Suprapubic skin (tissue), 4 donors: ENCODE measurements around the gene USP11.

Experiments
- EP300 ChIP-seq: sonication (generic); formaldehyde crosslinking; IDR thresholded peaks from one replicate; pipeline ENCODE4 v1.6.1; 2017; ENCODE audit warnings: antibody characterized with exemption
- POLR2A ChIP-seq, 2 donors: fragments of 450-650 bp; IDR thresholded peaks; one replicate each; pipeline ENCODE4 v1.6.1; 2017; ENCODE audit warnings: antibody characterized with exemption in 2 of 2, mild to moderate bottlenecking in 2 of 2, moderate library complexity in 2 of 2
- POLR2AphosphoS5 ChIP-seq, 3 donors: sonication (generic); formaldehyde crosslinking; IDR thresholded peaks; one replicate each; pipeline ENCODE4 v1.6.1; 2017; ENCODE audit warnings: antibody characterized with exemption in 3 of 3
- TF ChIP-seq, protein P1 (sequence below), 2 donors: fragments of 200-600 bp in 1 of 2; fragments of 450-650 bp in 1 of 2; sonication (generic) in 1 of 2; IDR thresholded peaks; one replicate each; pipeline ENCODE4 v1.5.1; 2016 to 2019; ENCODE audit warnings: antibody characterized with exemption in 2 of 2, mild to moderate bottlenecking in 1 of 2, moderate library complexity in 1 of 2

DNA sequence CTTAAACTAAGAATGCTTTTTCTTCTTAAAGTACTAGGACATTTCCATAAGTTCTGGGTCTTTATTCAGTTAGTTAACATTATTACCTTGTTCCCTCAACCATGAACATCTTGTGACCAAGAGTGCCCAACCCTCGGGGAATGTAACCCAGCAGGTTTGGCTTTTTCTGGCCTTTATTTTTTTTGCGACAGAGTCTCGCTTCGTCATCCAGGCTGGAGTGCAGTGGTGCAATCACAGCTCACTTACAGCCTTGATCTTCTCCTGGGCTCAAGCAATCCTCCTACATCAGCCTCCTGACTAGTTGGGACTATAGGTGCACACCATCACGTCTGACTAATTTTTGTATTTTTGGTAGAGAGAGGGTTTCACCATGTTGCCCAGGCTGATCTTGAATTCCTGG is 65.1 kb downstream of the USP11 start:
- no peak for TF ChIP-seq POLR2A (IDR thresholded peaks at IDR 0.05)
- TF ChIP-seq EP300: no peak
- no peak for TF ChIP-seq POLR2AphosphoS5 (IDR thresholded peaks at IDR 0.05)
- TF ChIP-seq, protein P1, sequence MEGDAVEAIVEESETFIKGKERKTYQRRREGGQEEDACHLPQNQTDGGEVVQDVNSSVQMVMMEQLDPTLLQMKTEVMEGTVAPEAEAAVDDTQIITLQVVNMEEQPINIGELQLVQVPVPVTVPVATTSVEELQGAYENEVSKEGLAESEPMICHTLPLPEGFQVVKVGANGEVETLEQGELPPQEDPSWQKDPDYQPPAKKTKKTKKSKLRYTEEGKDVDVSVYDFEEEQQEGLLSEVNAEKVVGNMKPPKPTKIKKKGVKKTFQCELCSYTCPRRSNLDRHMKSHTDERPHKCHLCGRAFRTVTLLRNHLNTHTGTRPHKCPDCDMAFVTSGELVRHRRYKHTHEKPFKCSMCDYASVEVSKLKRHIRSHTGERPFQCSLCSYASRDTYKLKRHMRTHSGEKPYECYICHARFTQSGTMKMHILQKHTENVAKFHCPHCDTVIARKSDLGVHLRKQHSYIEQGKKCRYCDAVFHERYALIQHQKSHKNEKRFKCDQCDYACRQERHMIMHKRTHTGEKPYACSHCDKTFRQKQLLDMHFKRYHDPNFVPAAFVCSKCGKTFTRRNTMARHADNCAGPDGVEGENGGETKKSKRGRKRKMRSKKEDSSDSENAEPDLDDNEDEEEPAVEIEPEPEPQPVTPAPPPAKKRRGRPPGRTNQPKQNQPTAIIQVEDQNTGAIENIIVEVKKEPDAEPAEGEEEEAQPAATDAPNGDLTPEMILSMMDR (IDR thresholded peaks at IDR 0.05): no peak
